ENCODE data around the gene C10orf90. TPM values are rescaled to one million over a fixed set of nuclear protein-coding genes. Genes with fewer than 3 reads are reported as not detected.

Gene C10orf90
- total RNA-seq, 4 donors from 2014 or later: 2.7 to 5.8 (median 4.0) TPM

- no peak for DNase-seq (ENCODE audit: low spot score in 2 of 2)
- 63 to 64% methylated on average over 5 of the region's 5 CpGs for WGBS, 2 donors
- TF ChIP-seq POLR2A (IDR thresholded peaks at IDR 0.05): no peak
- intact Hi-C loops (cut with DNase I; ENCODE audit: low total_unique reads): no loop called here
- H3K4me3 ChIP-seq (ENCODE audit: low read depth, poor library complexity, severe bottlenecking): no peak overlapping the region
These were observed 149.1 kb downstream of the C10orf90 start for GRCh38 chr10:126521399-126521798.

- no peak overlapping the region for H3K4me3 ChIP-seq (ENCODE audit: low read depth, poor library complexity, severe bottlenecking)
- WGBS, 2 donors: 73 to 76% methylated on average over 7 of the region's 7 CpGs
- TF ChIP-seq POLR2A (IDR thresholded peaks at IDR 0.05): no peak
- TF ChIP-seq, protein P1, sequence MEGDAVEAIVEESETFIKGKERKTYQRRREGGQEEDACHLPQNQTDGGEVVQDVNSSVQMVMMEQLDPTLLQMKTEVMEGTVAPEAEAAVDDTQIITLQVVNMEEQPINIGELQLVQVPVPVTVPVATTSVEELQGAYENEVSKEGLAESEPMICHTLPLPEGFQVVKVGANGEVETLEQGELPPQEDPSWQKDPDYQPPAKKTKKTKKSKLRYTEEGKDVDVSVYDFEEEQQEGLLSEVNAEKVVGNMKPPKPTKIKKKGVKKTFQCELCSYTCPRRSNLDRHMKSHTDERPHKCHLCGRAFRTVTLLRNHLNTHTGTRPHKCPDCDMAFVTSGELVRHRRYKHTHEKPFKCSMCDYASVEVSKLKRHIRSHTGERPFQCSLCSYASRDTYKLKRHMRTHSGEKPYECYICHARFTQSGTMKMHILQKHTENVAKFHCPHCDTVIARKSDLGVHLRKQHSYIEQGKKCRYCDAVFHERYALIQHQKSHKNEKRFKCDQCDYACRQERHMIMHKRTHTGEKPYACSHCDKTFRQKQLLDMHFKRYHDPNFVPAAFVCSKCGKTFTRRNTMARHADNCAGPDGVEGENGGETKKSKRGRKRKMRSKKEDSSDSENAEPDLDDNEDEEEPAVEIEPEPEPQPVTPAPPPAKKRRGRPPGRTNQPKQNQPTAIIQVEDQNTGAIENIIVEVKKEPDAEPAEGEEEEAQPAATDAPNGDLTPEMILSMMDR (IDR thresholded peaks at IDR 0.05): no peak
- peak in 1 of 2 donors; percentile 31 for DNase-seq (ENCODE audit: low spot score in 2 of 2)
- intact Hi-C loops (cut with DNase I; ENCODE audit: low total_unique reads): no loop called here
These were observed 149.7 kb downstream of the C10orf90 start for GRCh38 chr10:126520751-126521317.

DNA sequence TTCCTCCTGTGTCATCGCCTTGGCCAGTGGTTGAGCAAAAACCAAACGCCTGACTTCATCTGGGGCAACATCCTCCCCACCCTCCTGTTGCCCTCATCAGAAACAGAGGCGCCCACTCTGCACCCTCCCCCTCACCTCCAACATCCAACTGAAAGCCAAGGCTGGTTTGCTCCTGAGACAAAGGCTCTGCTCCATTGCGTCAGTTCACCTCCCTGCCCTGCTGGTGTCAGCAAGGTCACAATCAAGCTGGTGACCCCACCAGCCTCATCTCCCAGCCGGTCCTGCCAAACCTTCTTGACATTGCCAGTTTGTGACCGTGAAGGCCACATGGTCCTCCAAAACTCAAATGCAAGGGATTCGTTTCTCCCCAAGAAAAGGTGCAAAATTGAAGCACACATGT, 150.5 kb downstream of the C10orf90 start:
- DNase-seq (ENCODE audit: low spot score in 2 of 2): peak in 1 of 2 donors; percentile 36
- no peak for TF ChIP-seq POLR2A (IDR thresholded peaks at IDR 0.05)
- TF ChIP-seq, protein P1 (IDR thresholded peaks at IDR 0.05): no peak
- intact Hi-C loops (cut with DNase I; ENCODE audit: low total_unique reads): no loop called here
- no peak overlapping the region for H3K4me3 ChIP-seq (ENCODE audit: low read depth, poor library complexity, severe bottlenecking)
- WGBS, 2 donors: 88 to 91% methylated on average over 7 of the region's 7 CpGs

DNA sequence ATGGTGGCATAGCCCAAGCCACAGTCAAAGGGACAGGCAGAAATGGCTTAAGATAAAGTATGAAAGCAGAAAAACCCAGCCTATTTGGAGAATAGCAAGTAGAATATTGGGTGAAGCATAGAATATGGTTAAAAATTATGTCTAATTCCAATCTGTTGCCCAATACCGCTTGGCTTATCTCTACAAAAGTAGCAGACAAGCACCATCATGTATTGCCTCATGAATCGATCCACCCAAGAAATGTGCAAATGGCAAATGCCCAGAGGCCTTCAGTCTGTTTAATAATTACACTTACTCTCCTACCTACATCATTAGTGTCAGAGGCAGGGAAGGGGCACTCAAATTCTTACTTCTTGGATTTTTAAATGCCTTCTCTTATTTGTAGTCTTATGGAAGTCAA, 151.3 kb downstream of the C10orf90 start:
- H3K4me3 ChIP-seq (ENCODE audit: low read depth, poor library complexity, severe bottlenecking): no peak overlapping the region
- 59 to 65% methylated on average over 2 of the region's 2 CpGs for WGBS, 2 donors
- no peak for DNase-seq (ENCODE audit: low spot score in 2 of 2)
- intact Hi-C loops (cut with DNase I; ENCODE audit: low total_unique reads): no loop called here
- TF ChIP-seq, protein P1 (IDR thresholded peaks at IDR 0.05): no peak
- no peak for TF ChIP-seq POLR2A (IDR thresholded peaks at IDR 0.05)

DNA sequence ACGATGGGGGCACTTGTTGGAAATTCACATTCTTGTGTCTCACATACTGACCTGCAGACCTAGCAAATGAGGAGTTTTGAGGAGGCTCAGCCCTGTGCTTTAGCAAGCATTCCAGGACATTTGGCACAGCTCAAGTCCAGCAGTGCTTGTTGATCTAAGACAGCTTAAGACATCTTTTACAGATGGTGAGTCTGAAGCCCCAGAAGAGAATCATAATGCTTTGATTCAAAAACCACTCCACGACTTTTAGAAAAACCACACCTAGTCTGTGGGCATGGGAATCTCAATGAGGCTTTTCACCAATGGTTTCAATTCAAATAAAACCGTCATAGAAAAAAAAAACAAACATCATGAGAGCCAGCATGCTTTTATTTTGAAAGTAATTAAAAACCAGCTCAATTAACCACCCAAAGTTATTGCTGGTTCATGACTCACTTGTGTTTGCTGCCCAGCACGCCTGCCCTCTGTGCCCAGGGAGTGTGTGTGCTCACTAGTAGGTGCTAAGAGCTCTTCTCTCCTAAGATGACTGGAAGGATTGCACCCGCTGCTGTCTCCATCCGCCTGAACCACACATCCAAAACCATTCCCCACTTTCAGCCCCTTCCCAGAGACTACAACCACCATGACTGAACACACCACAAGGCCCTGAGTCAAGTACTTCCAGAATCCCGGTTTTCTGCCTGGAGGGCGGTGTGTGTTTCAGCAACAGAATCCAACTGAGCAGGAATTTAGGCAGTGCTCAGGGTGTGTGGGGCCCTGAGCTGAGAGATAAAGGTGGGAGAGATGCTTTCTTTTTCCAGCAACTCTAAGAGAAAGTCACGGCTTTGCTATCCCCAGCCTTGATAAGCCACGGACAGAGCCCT, 152.0 kb downstream of the C10orf90 start:
- 57 to 58% methylated on average over 10 of the region's 10 CpGs for WGBS, 2 donors
- TF ChIP-seq, protein P1 (IDR thresholded peaks at IDR 0.05): no peak
- TF ChIP-seq POLR2A (IDR thresholded peaks at IDR 0.05): no peak
- no peak overlapping the region for H3K4me3 ChIP-seq (ENCODE audit: low read depth, poor library complexity, severe bottlenecking)
- peak in 1 of 2 donors; percentile 72 for DNase-seq (ENCODE audit: low spot score in 2 of 2)
- intact Hi-C loops (cut with DNase I; ENCODE audit: low total_unique reads): no loop called here

- 93 to 94% methylated on average over 6 of the region's 6 CpGs for WGBS, 2 donors
- no peak overlapping the region for H3K4me3 ChIP-seq (ENCODE audit: low read depth, poor library complexity, severe bottlenecking)
- peak in 1 of 2 donors; percentile 52 for DNase-seq (ENCODE audit: low spot score in 2 of 2)
- intact Hi-C loops (cut with DNase I; ENCODE audit: low total_unique reads): no loop called here
- no peak for TF ChIP-seq POLR2A (IDR thresholded peaks at IDR 0.05)
- TF ChIP-seq, protein P1 (IDR thresholded peaks at IDR 0.05): no peak
These were observed 154.0 kb downstream of the C10orf90 start for GRCh38 chr10:126516515-126516914.
